WERI-Rb-1 (cell line): ENCODE results near the gene UBAP1L.

Experiments
- DNase-seq: peaks from one replicate; pipeline ENCODE4 v3.0.0-alpha.2; 2020
- H3K27ac ChIP-seq: fragments of 250-450 bp; sonication (Bioruptor Pico); 2 replicates; pipeline ENCODE4 v1.5.1; 2020; ENCODE audit warnings: mild to moderate bottlenecking, moderate library complexity
- H3K27me3 ChIP-seq: fragments of 250-450 bp; sonication (Bioruptor Pico); 2 replicates; pipeline ENCODE4 v1.5.1; 2021; ENCODE audit warnings: mild to moderate bottlenecking, low read depth, moderate library complexity; ENCODE audit not compliant: insufficient read depth, severe bottlenecking
- H3K36me3 ChIP-seq: fragments of 250-450 bp; sonication (Bioruptor Pico); 2 replicates; pipeline ENCODE4 v1.5.1; 2020; ENCODE audit warnings: mild to moderate bottlenecking, moderate library complexity
- H3K4me3 ChIP-seq: 2 replicates; pipeline ENCODE4 v1.5.1; 2011; ENCODE audit warnings: low read depth, mild to moderate bottlenecking, control low read depth, low read length
- H3K9me3 ChIP-seq: fragments of 250-450 bp; sonication (Bioruptor Pico); 2 replicates; pipeline ENCODE4 v1.5.1; 2021; ENCODE audit warnings: mild to moderate bottlenecking, moderate library complexity; ENCODE audit not compliant: severe bottlenecking
- TF ChIP-seq, protein P1 (sequence below): IDR thresholded peaks from 2 replicates; pipeline ENCODE4 v1.5.1; 2011; ENCODE audit warnings: low read depth, mild to moderate bottlenecking, control low read depth, inconsistent platforms, low read length

The UBAP1L gene

DNA sequence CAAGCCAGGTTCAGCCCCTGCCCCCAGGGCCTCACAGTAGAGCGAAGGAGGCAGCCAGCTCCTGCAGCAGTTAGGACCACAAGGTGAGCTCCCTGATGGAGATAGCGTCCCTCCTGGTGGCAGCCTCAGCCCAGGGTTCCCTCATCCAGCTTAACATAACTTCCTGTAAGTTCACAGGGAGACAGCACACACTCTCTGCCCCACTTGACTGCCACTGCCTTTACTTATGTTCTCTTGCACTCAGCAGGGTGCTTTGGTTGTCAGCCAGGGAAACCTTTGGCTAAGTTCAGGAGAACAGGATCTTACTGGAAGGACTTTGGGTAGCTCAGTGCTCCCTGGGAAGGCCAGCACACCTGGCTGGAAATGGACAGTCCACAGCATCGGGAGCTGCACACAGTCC is 27.6 kb downstream of the UBAP1L start:
- peak; percentile 30 for DNase-seq
- H3K27me3 ChIP-seq, result no peaks in the 10 kb centered on the region
- no peak overlapping the region for H3K4me3 ChIP-seq

DNA sequence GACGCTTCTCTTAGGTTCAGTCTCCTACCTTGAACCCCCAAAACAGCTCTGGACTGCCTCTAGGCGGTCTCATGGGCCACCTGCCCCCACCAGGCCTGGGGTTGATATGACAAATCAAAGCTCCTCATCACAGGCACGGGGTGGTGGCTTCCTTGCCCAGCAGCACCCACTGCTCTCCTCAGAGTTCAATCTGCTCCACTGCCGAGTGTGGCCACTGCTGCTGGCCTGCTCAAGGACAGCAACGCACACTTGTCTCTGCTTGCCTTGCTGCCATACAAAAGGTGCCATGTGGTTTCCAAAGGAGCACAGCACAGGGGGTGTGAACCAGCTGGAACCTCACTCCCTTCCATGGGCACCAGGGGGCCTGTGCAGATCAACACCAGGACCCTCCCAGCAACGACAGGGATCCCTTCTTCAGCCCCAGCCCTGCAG is 28.3 kb downstream of the UBAP1L start:
- H3K36me3 ChIP-seq, result no peaks in the 10 kb centered on the region
- H3K4me3 ChIP-seq, result no peak overlapping the region
- no peaks in the 10 kb centered on the region for H3K9me3 ChIP-seq
- H3K27ac ChIP-seq, result no peak overlapping the region
- TF ChIP-seq, protein P1, sequence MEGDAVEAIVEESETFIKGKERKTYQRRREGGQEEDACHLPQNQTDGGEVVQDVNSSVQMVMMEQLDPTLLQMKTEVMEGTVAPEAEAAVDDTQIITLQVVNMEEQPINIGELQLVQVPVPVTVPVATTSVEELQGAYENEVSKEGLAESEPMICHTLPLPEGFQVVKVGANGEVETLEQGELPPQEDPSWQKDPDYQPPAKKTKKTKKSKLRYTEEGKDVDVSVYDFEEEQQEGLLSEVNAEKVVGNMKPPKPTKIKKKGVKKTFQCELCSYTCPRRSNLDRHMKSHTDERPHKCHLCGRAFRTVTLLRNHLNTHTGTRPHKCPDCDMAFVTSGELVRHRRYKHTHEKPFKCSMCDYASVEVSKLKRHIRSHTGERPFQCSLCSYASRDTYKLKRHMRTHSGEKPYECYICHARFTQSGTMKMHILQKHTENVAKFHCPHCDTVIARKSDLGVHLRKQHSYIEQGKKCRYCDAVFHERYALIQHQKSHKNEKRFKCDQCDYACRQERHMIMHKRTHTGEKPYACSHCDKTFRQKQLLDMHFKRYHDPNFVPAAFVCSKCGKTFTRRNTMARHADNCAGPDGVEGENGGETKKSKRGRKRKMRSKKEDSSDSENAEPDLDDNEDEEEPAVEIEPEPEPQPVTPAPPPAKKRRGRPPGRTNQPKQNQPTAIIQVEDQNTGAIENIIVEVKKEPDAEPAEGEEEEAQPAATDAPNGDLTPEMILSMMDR, result peak; percentile 68
- DNase-seq, result peak; percentile 58
- H3K27me3 ChIP-seq, result no peaks in the 10 kb centered on the region

More for the DNA sequence above, 27.6 kb downstream of the UBAP1L start:
- TF ChIP-seq, protein P1, result 0 out of 2 replicates have a peak, but pooled peaks have one; percentile 22
- Histone ChIP-seq H3K9me3 (no peaks in the 10 kb centered on the region), H3K36me3 (no peaks in the 10 kb centered on the region), H3K27ac (no peak overlapping the region)

DNA sequence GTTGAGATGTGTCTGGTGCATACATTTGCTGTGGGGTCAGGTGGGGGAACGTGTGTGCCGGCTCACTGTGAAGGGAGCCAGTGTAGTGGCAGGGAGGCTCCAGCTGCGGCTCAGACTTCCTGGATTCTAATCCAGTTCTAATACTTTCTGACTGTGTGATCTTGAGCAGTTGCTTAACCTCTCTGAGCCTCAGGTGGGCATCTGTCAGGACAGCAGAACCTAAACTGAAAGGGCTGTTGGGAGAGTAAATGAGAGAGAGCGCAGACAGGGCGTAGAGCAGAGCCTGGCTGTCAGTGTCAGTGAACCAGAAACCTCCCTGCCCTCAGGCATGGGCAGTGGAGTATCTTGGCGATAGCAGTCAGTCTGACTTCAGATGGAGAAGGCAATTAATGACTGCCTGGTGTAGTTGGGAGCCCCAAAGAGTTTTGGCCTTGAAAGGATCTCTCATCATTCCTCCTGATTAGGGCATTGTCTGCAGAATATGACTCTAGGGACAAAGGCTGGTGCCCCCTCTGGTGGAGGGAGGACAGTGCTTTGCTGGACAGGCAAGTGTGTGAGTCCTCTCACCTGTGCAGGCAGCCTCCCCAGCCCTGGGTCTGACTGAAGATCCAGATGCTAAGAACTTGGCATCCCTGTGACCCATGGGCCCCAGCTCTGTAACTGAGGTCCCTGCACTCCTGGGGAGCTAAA is 28.9 kb downstream of the UBAP1L start:
- DNase-seq, result peak; percentile 76
- no peaks in the 10 kb centered on the region for H3K27me3 ChIP-seq
- TF ChIP-seq, protein P1, result peak; percentile 86
- H3K36me3 ChIP-seq, result no peaks in the 10 kb centered on the region
- H3K4me3 ChIP-seq, result no peak overlapping the region
- no peak overlapping the region for H3K27ac ChIP-seq
- H3K9me3 ChIP-seq, result no peaks in the 10 kb centered on the region

DNA sequence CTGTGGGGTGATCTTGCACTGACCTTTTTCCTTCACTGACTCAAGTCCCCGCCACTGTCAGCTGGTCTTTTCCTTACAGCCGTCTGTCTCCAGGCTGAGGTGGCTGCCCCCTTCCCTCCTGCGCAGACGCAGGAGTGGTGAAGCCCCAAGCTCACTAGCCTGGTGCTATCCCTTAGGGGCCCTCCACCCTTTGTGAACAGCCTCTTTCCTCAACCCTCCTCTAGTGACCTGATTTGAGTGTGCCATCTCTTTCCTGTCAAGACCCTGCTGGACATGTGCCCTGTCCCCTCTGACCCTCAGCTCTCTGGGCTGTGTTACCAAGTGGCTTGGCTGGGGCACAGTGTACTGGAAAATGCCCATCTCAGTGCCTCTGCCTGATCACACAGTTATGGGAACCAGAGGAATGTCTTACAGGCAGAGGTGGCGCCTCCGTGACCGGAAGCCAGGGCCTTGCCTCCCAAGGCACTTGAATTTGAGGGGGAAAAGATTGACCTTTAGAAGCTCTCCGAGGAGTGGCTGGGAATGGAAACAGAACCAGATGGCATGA is 29.7 kb downstream of the UBAP1L start:
- no peaks in the 10 kb centered on the region for H3K9me3 ChIP-seq
- no peak overlapping the region for H3K27ac ChIP-seq
- H3K27me3 ChIP-seq, result no peaks in the 10 kb centered on the region
- DNase-seq, result no peak
- no peaks in the 10 kb centered on the region for H3K36me3 ChIP-seq
- TF ChIP-seq, protein P1, result no peak
- H3K4me3 ChIP-seq, result no peak overlapping the region

DNA sequence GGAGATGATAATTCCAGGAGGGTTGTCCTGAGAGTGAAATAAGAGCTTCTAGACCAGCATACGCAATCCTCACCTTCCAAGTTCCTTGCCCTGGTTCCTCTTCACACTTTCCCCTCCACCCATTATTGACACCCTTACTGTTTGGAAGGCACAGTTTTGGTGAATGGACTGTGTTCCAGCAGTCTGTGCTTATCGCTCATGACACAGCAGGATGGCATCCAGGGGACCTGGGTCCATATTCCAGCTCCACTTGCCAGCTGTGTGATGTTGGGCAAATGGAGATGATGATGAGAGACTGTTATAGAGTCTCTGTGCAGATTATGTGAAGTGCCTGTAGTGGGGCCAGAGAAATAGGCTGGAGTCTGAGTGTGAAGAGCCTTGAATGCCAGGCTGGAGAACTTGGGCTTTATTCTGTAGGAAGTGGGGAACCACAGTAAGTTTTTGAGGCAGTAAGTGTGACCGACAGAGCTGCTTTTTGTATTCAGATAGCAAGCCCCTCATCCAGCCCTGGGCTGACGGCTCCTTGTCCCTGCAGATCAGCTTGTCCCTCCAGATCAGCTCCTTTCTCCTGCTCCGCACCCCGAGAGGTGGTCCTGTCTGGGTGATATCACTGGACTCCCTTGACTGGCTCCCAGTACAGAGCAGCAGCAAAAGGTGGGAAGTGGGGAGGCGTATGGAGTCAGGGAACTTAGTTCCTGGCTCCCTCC is 30.3 kb downstream of the UBAP1L start:
- TF ChIP-seq, protein P1, result no peak
- no peaks in the 10 kb centered on the region for H3K9me3 ChIP-seq
- no peak overlapping the region for H3K27ac ChIP-seq
- H3K4me3 ChIP-seq, result no peak overlapping the region
- DNase-seq, result no peak
- H3K36me3 ChIP-seq, result no peaks in the 10 kb centered on the region
- H3K27me3 ChIP-seq, result no peaks in the 10 kb centered on the region
